H9 (cell line): ENCODE data around the gene OR10Z1. TPM values are rescaled to one million over a fixed set of nuclear protein-coding genes. Genes with fewer than 3 reads are reported as not detected.

Experiments used
- DNase-seq: peaks from one replicate; pipeline ENCODE4 v3.0.0-alpha.2; 2017
- H2AFZ ChIP-seq: one replicate; pipeline ENCODE4 v1.6.1; 2013; ENCODE audit warnings: mild to moderate bottlenecking, low read length, control low read depth, moderate library complexity
- H2AK5ac ChIP-seq: 2 replicates; pipeline ENCODE4 v1.6.1; 2013; ENCODE audit warnings: low read length, control low read depth, mixed read lengths; ENCODE audit not compliant: insufficient read length
- H2BK120ac ChIP-seq: one replicate; pipeline ENCODE4 v1.6.1; 2013; ENCODE audit warnings: low read depth, mild to moderate bottlenecking, low read length, control low read depth, inconsistent platforms; ENCODE audit not compliant: poor library complexity, severe bottlenecking
- H2BK12ac ChIP-seq: 2 replicates; pipeline ENCODE4 v1.6.1; 2013; ENCODE audit warnings: low read length, control low read depth, mixed read lengths, low read depth; ENCODE audit not compliant: insufficient read length
- H2BK15ac ChIP-seq: 2 replicates; pipeline ENCODE4 v1.6.1; 2013; ENCODE audit warnings: low read depth, low read length, control low read depth
- H2BK20ac ChIP-seq: one replicate; pipeline ENCODE4 v1.6.1; 2013; ENCODE audit warnings: low read depth, mild to moderate bottlenecking, low read length, control low read depth, inconsistent platforms; ENCODE audit not compliant: poor library complexity, severe bottlenecking
- H2BK5ac ChIP-seq: 2 replicates; pipeline ENCODE4 v1.6.1; 2013; ENCODE audit warnings: low read length, control low read depth, mixed read lengths; ENCODE audit not compliant: insufficient read length
- H3K14ac ChIP-seq: 2 replicates; pipeline ENCODE4 v1.6.1; 2013; ENCODE audit warnings: low read length, control low read depth; ENCODE audit not compliant: insufficient read depth
- H3K18ac ChIP-seq: 2 replicates; pipeline ENCODE4 v1.6.1; 2013; ENCODE audit warnings: low read depth, mild to moderate bottlenecking, mixed read lengths, low read length, control low read depth; ENCODE audit not compliant: insufficient read length
- H3K23ac ChIP-seq: 2 replicates; pipeline ENCODE4 v1.6.1; 2013; ENCODE audit warnings: low read length, control low read depth, mixed read lengths, low read depth; ENCODE audit not compliant: insufficient read length
- H3K23me2 ChIP-seq: 2 replicates; pipeline ENCODE4 v1.6.1; 2013; ENCODE audit warnings: low read depth, mild to moderate bottlenecking, mixed read lengths, low read length, control low read depth; ENCODE audit not compliant: insufficient read length, poor library complexity, severe bottlenecking
- H3K27ac ChIP-seq: 2 replicates; pipeline ENCODE4 v1.5.1; 2013; ENCODE audit warnings: low read length, control low read depth, mixed read lengths, low read depth; ENCODE audit not compliant: insufficient read length
- H3K27me3 ChIP-seq: 2 replicates; pipeline ENCODE4 v1.6.1; 2013; ENCODE audit warnings: low read length, control low read depth, inconsistent platforms; ENCODE audit not compliant: insufficient read depth
- H3K4ac ChIP-seq: 2 replicates; pipeline ENCODE4 v1.6.1; 2013; ENCODE audit warnings: low read depth, mild to moderate bottlenecking, control low read depth, inconsistent platforms, low read length, moderate library complexity
- H3K4me1 ChIP-seq: 2 replicates; pipeline ENCODE4 v1.6.1; 2013; ENCODE audit warnings: low read length, control low read depth, inconsistent platforms; ENCODE audit not compliant: insufficient read depth
- H3K4me2 ChIP-seq: 2 replicates; pipeline ENCODE4 v1.6.1; 2013; ENCODE audit warnings: low read length, control low read depth, mixed read lengths; ENCODE audit not compliant: insufficient read length, insufficient read depth
- H3K56ac ChIP-seq: 2 replicates; pipeline ENCODE4 v1.6.1; 2013; ENCODE audit warnings: low read depth, mild to moderate bottlenecking, mixed read lengths, low read length, control low read depth; ENCODE audit not compliant: insufficient read length
- H3K79me1 ChIP-seq: 2 replicates; pipeline ENCODE4 v1.6.1; 2013; ENCODE audit warnings: low read depth, mild to moderate bottlenecking, moderate library complexity, low read length, control low read depth, inconsistent platforms; ENCODE audit not compliant: insufficient read depth, poor library complexity, severe bottlenecking
- H3K79me2 ChIP-seq: 2 replicates; pipeline ENCODE4 v1.6.1; 2013; ENCODE audit warnings: low read length, control low read depth, inconsistent platforms; ENCODE audit not compliant: insufficient read depth
- H3K9ac ChIP-seq: 2 replicates; pipeline ENCODE4 v1.6.1; 2013; ENCODE audit warnings: low read length, control low read depth, mixed read lengths; ENCODE audit not compliant: insufficient read length; ENCODE audit errors: extremely low read depth
- H3K9me3 ChIP-seq: one replicate; pipeline ENCODE4 v1.6.1; 2013; ENCODE audit warnings: low read depth, low read length, inconsistent platforms; ENCODE audit not compliant: control insufficient read depth
- H3T11ph ChIP-seq: one replicate; pipeline ENCODE4 v1.6.1; 2013; ENCODE audit warnings: mild to moderate bottlenecking, low read length, control low read depth, inconsistent platforms
- H4K20me1 ChIP-seq: one replicate; pipeline ENCODE4 v1.6.1; 2013; ENCODE audit not compliant: control insufficient read depth, insufficient read length, insufficient read depth
- H4K5ac ChIP-seq: 2 replicates; pipeline ENCODE4 v1.6.1; 2013; ENCODE audit warnings: low read depth, mild to moderate bottlenecking, mixed read lengths, low read length, control low read depth; ENCODE audit not compliant: insufficient read length
- H4K8ac ChIP-seq: replicated peaks from 2 replicates; pipeline ENCODE4 v1.6.1; 2013; ENCODE audit warnings: low read length, control low read depth, mixed read lengths, low read depth; ENCODE audit not compliant: insufficient read length
- H4K91ac ChIP-seq: 2 replicates; pipeline ENCODE4 v1.6.1; 2013; ENCODE audit warnings: low read depth, mild to moderate bottlenecking, moderate library complexity, mixed read lengths, low read length, control low read depth; ENCODE audit not compliant: insufficient read length
- H3K27ac Mint-ChIP-seq, 3 experiments: 2 replicates in 2 of 3; 3 replicates in 1 of 3; pipeline ENCODE4 v1.8.0; 2020 to 2021; ENCODE audit warnings: mixed read lengths in 3 of 3, mild to moderate bottlenecking in 1 of 3, moderate library complexity in 1 of 3
- H3K27me3 Mint-ChIP-seq: 2 replicates; pipeline ENCODE4 v1.8.0; 2021; ENCODE audit warnings: low read depth, mild to moderate bottlenecking, moderate library complexity, mixed read lengths
- H3K36me3 Mint-ChIP-seq, 3 experiments: 2 replicates in 2 of 3; 3 replicates in 1 of 3; pipeline ENCODE4 v1.8.0; 2020 to 2021; ENCODE audit warnings: low read depth in 3 of 3, mixed read lengths in 3 of 3; ENCODE audit not compliant: insufficient read depth in 1 of 3
- H3K4me1 Mint-ChIP-seq, 2 experiments: 2 replicates each; pipeline ENCODE4 v1.8.0; 2020; ENCODE audit warnings: mixed read lengths in 2 of 2
- H3K4me3 Mint-ChIP-seq, 2 experiments: 2 replicates in 1 of 2; 3 replicates in 1 of 2; pipeline ENCODE4 v1.8.0; 2020 to 2021; ENCODE audit warnings: mild to moderate bottlenecking in 2 of 2, mixed read lengths in 2 of 2, moderate library complexity in 1 of 2
- H3K9me3 Mint-ChIP-seq, 2 experiments: 2 replicates in 1 of 2; 3 replicates in 1 of 2; pipeline ENCODE4 v1.8.0; 2020; ENCODE audit warnings: mild to moderate bottlenecking in 2 of 2, mixed read lengths in 2 of 2, moderate library complexity in 1 of 2
- CTCF ChIP-seq: fragments of 200-600 bp; sonication (generic); conservative IDR thresholded peaks from 3 replicates; pipeline ENCODE4 v1.8.0; 2021; ENCODE audit warnings: antibody characterized with exemption, mild to moderate bottlenecking
- WGBS: extraction: QIAGEN DNeasy Blood & Tissue Kit; methylation state at CpG from one replicate; pipeline ENCODE4 v1.1.7; 2013; ENCODE audit warnings: missing lambda C conversion rate, low lambda C conversion rate, mixed read lengths; ENCODE audit not compliant: insufficient read length; ENCODE audit errors: extremely low coverage; 5-methylcytosine and 5-hydroxymethylcytosine counted together
- total RNA-seq: library from RNA; stranded (reverse); gene quantifications from 2 replicates; pipeline ENCODE4 v1.2.1, GENCODE V29; 2021

OR10Z1 gene
- total RNA-seq, 1 experiment from 2014 or later: not detected

GRCh38 chr1:158564608-158565007, 40.5 kb upstream of the OR10Z1 start:
- no peak for TF ChIP-seq CTCF
- H3K4me1 ChIP-seq: no peaks in the 10 kb centered on the region
- no peaks in the 10 kb centered on the region for H3K9me3 ChIP-seq
- H3K9me3 Mint-ChIP-seq: no peaks in the 10 kb centered on the region
- no peaks in the 10 kb centered on the region for H3K4me1 Mint-ChIP-seq
- no peak overlapping the region for H3K4ac ChIP-seq
- H4K8ac ChIP-seq: no peak overlapping the region
- no peak overlapping the region for H2BK120ac ChIP-seq
- no peak overlapping the region for H3K14ac ChIP-seq
- no peak overlapping the region for H2BK20ac ChIP-seq
- no peak overlapping the region for H2BK12ac ChIP-seq
- H3T11ph ChIP-seq: no peak overlapping the region
- no peaks in the 10 kb centered on the region for H3K36me3 Mint-ChIP-seq
- no peak overlapping the region for H3K27ac ChIP-seq
- H3K4me3 Mint-ChIP-seq: no peak overlapping the region
- no peak overlapping the region for H2BK5ac ChIP-seq
- WGBS: no CpG with 5 or more reads among the region's 2 CpGs
- no peak overlapping the region for H4K5ac ChIP-seq
- no peaks in the 10 kb centered on the region for H3K23me2 ChIP-seq
- no peaks in the 10 kb centered on the region for H3K79me2 ChIP-seq
- no peaks in the 10 kb centered on the region for H4K20me1 ChIP-seq
- no peak overlapping the region for H3K23ac ChIP-seq
- H3K9ac ChIP-seq: no peak overlapping the region
- no peaks in the 10 kb centered on the region for H3K79me1 ChIP-seq
- no peaks in the 10 kb centered on the region for H3K27me3 ChIP-seq
- no peaks in the 10 kb centered on the region for H3K27me3 Mint-ChIP-seq
- H2AK5ac ChIP-seq: no peak overlapping the region
- DNase-seq: no peak
- no peak overlapping the region for H3K27ac Mint-ChIP-seq
- no peak overlapping the region for H3K56ac ChIP-seq
- no peak overlapping the region for H3K4me2 ChIP-seq
- no peak overlapping the region for H2AFZ ChIP-seq
- H2BK15ac ChIP-seq: no peak overlapping the region
- H3K18ac ChIP-seq: no peak overlapping the region
- H4K91ac ChIP-seq: no peak overlapping the region
